Activated naive CD8-positive, alpha-beta T cell treated with anti-CD3 and anti-CD28 coated beads for 36 hours (primary cell): ENCODE measurements around the gene NTSR1. TPM values are rescaled to one million over a fixed set of nuclear protein-coding genes. Genes with fewer than 3 reads are reported as not detected.

Experiments
- DNase-seq: peaks from one replicate; pipeline ENCODE4 v3.0.0; 2021
- H3K27ac Mint-ChIP-seq: one replicate; pipeline ENCODE4 v1.8.0; 2022; ENCODE audit warnings: mild to moderate bottlenecking, moderate library complexity, mixed read lengths
- H3K27me3 Mint-ChIP-seq: one replicate; pipeline ENCODE4 v1.8.0; 2022; ENCODE audit warnings: mild to moderate bottlenecking, mixed read lengths
- H3K36me3 Mint-ChIP-seq: one replicate; pipeline ENCODE4 v1.8.0; 2021; ENCODE audit warnings: mild to moderate bottlenecking, mixed read lengths
- H3K4me1 Mint-ChIP-seq: one replicate; pipeline ENCODE4 v1.8.0; 2021; ENCODE audit warnings: mixed read lengths
- H3K4me3 Mint-ChIP-seq: one replicate; pipeline ENCODE4 v1.8.0; 2022; ENCODE audit warnings: mild to moderate bottlenecking, moderate library complexity, mixed read lengths
- H3K9me3 Mint-ChIP-seq: one replicate; pipeline ENCODE4 v1.8.0; 2022; ENCODE audit warnings: mixed read lengths
- total RNA-seq, 2 experiments: library from RNA; stranded (reverse); gene quantifications; one replicate each; pipeline ENCODE4 v1.2.3, GENCODE V29; 2021

The NTSR1 gene
- total RNA-seq, 2 experiments from 2014 or later = not detected

DNA sequence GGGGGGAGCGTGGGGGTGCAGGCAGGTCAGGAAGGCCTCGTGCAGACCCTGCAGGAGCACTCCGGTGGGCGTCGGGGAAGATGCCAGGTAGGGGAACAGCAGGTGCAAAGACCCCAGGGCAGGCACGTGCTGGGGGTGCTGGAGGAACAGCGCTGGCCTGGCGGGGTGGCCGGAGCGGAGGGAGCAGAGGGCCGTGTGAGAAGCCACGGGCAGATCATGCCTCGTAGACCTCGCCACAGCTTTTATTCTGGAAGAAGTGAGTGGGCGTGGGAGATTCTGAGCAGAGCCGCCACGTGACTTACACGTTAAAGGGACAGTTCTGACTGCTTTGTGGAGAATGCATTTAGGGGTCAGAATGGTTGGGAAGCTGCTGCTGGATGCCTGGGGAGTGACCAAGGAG is 9.3 kb downstream of the NTSR1 start:
- DNase-seq = no peak
- peaks cover 6% of the 10 kb centered on the region for H3K36me3 Mint-ChIP-seq
- peaks cover 21% of the 10 kb centered on the region for H3K4me1 Mint-ChIP-seq
- H3K27ac Mint-ChIP-seq = no peak overlapping the region
- peaks cover 19% of the 10 kb centered on the region for H3K9me3 Mint-ChIP-seq
- H3K4me3 Mint-ChIP-seq = no peak overlapping the region
- peaks cover 4% of the 10 kb centered on the region for H3K27me3 Mint-ChIP-seq

- H3K9me3 Mint-ChIP-seq = peaks cover 19% of the 10 kb centered on the region
- no peak overlapping the region for H3K27ac Mint-ChIP-seq
- H3K27me3 Mint-ChIP-seq = peaks cover 4% of the 10 kb centered on the region
- DNase-seq = no peak
- H3K4me1 Mint-ChIP-seq = peaks cover 21% of the 10 kb centered on the region
- no peak overlapping the region for H3K4me3 Mint-ChIP-seq
- H3K36me3 Mint-ChIP-seq = peaks cover 6% of the 10 kb centered on the region
Measured at GRCh38 chr20:62718546-62718945, 9.9 kb downstream of the NTSR1 start.

DNA sequence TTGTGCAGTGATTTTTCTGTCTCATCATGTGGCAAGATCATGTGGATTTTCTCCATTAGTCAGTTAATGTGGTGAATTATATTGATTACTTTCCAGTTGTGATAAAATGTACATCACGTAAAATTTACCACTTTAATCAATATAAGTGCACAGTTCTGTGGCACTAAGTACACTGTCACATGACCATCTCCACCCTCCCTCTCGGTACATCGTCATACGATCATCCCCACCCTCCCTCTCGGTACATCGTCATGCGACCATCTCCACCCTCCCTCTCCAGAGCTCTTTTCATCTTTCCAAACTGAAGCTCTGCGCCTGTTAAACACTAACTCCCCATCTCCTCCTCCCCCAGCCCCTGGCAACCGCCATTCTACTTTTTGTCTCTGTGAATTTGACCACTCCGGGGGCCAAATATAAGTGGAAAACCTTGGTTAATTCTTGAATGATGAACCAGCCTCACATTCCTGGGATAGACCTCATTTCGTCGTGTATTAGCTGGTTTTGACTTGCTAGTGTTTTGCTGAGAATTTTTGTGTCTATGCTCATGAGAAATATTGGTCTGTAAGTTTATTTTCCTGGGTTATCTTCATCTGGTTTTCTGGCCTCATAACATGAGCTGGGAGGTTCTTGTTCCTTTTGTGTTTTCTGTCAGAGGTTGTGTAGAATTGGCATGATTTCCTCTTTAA is 10.8 kb downstream of the NTSR1 start:
- peaks cover 21% of the 10 kb centered on the region for H3K4me1 Mint-ChIP-seq
- peaks cover 19% of the 10 kb centered on the region for H3K9me3 Mint-ChIP-seq
- no peak for DNase-seq
- peaks cover 4% of the 10 kb centered on the region for H3K27me3 Mint-ChIP-seq
- no peak overlapping the region for H3K4me3 Mint-ChIP-seq
- peaks cover 6% of the 10 kb centered on the region for H3K36me3 Mint-ChIP-seq
- no peak overlapping the region for H3K27ac Mint-ChIP-seq

DNA sequence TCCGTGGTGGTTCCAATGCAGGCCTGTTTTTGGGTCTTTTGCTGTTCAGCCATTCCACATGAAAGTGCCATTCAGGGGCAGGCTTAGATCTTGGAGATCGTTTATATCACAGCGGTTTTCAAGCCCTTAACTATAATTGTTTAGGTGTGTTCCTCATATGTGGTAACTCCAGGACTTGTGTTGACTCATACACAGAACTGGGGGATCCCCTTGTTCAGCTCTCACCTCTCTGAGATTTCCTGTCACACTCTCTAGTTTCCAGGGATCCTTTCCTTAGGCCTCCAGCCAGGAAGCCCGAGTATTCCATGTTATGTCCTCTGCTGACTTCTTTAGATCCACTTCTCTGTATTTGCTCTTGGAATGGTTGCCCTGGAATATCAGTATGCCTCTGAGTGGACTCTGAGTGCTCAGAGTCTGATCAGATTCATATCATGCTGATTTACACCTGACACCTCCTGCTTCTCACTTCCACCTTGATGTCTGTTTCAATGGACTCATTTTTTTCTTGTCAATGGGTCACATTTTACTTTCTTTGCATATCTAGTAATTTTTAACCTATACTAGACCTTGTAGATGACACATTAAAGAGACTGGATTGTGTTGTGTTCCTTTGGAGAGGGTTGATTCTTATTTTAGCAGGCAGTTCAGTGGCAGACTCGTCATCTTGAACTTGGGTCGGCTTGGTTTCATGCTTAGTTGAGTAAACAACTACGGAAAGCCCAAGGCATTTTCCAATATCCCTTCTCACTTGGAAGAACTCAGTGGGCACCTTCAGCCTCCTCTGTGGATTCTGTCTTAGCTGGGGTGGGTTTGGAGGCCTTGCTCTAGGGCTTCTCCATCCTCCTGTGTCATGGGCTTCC is 13.1 kb downstream of the NTSR1 start:
- peaks cover 19% of the 10 kb centered on the region for H3K9me3 Mint-ChIP-seq
- DNase-seq = no peak
- H3K4me3 Mint-ChIP-seq = no peak overlapping the region
- no peak overlapping the region for H3K27ac Mint-ChIP-seq
- peaks cover 4% of the 10 kb centered on the region for H3K27me3 Mint-ChIP-seq
- peaks cover 6% of the 10 kb centered on the region for H3K36me3 Mint-ChIP-seq
- H3K4me1 Mint-ChIP-seq = peaks cover 11% of the 10 kb centered on the region

- Mint-ChIP-seq H3K27me3 (peaks cover 4% of the 10 kb centered on the region), H3K4me3 (no peak overlapping the region), H3K9me3 (peaks cover 19% of the 10 kb centered on the region), H3K36me3 (peaks cover 6% of the 10 kb centered on the region), H3K27ac (no peak overlapping the region), H3K4me1 (peaks cover 11% of the 10 kb centered on the region)
- DNase-seq = no peak
Measured at GRCh38 chr20:62722627-62723026, 14.0 kb downstream of the NTSR1 start.

- DNase-seq = no peak
- peaks cover 4% of the 10 kb centered on the region for H3K27me3 Mint-ChIP-seq
- H3K4me1 Mint-ChIP-seq = peaks cover 12% of the 10 kb centered on the region
- no peak overlapping the region for H3K27ac Mint-ChIP-seq
- peaks cover 19% of the 10 kb centered on the region for H3K9me3 Mint-ChIP-seq
- no peak overlapping the region for H3K4me3 Mint-ChIP-seq
- H3K36me3 Mint-ChIP-seq = peaks cover 6% of the 10 kb centered on the region
Measured at GRCh38 chr20:62723351-62723750, 14.7 kb downstream of the NTSR1 start.

GRCh38 chr20:62723768-62724450 is 15.3 kb downstream of the NTSR1 start:
- Mint-ChIP-seq H3K27me3 (peaks cover 4% of the 10 kb centered on the region), H3K4me3 (no peak overlapping the region), H3K36me3 (peaks cover 6% of the 10 kb centered on the region), H3K9me3 (peaks cover 19% of the 10 kb centered on the region), H3K27ac (no peak overlapping the region), H3K4me1 (peaks cover 16% of the 10 kb centered on the region)
- DNase-seq = no peak

DNA sequence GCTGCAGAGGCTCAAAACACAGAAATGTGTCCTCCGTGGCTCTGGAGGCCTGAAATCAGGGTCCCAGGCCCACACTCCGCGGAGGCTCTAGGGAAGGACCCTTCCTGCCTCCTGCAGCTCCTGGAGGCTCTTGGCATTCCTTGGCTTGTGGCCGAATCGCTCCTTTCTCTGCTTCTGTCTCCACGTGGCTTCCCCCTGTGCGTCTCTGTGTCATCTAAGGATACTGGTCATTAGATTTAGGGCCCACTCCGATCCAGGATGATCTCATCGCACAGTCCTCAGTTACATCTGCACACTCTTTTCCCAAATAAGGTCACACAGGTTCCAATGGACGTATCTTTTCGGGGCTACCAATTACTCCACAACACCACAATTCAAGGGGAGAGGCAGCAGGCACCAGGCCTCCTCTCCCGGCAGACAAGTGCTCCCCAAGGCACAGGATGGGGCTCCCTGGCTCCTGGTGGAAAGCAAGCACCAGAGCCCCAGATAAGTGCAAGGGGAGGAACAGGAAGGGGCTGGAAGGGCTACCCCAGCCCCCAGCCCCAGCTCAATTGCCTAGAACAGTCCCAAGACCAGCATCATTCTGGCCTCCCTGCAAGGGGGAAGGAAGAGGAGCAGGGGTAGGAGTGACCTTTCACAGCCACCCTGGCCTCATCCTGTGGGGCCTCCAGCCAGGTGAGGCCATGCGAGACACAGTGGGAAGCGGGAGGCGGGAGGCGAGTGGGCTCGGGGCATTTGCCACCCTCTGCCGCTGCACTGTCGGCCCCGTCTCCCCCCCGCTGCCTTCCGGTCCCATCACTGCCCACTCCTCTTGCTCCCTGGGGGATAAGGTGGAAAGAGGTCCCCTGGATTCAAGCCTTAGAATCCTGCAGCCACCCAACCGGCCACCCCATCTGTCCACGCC is 16.3 kb downstream of the NTSR1 start:
- peaks cover 16% of the 10 kb centered on the region for H3K4me1 Mint-ChIP-seq
- H3K36me3 Mint-ChIP-seq = peaks cover 6% of the 10 kb centered on the region
- peaks cover 4% of the 10 kb centered on the region for H3K27me3 Mint-ChIP-seq
- no peak overlapping the region for H3K27ac Mint-ChIP-seq
- no peak overlapping the region for H3K4me3 Mint-ChIP-seq
- H3K9me3 Mint-ChIP-seq = peaks cover 15% of the 10 kb centered on the region
- no peak for DNase-seq

DNA sequence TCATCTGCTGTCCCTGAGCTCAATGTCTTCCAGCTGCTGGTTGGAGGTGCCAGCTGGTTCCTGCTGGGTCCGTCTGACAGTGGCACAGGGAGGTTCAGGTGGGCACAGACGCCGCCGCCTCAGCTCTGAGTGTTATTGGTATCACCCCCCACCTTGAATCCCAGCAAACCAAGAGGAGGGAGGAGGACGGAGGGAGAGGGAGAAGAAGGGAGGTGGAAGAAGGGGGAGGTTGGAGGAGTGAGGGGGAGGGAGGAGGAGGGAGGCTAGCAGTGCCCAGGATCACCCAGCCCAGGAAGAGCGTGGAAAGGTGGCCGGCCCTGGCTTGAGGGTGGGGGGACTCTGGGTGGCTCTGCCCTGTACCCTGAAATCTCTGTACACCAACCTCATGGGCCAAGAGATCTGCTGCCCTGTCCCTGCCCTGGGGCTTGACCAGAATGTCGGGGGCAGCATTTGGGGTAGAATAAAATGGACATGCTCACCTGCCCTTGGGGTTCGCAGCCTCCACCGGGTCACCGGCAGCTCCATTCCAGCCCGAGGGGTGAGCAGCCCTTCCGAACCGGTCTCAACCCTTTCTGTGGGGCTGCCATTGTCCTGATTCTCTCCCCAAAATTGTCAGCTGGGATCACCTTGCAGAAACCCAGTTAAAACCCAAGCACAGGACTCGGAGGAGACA is 17.1 kb downstream of the NTSR1 start:
- H3K9me3 Mint-ChIP-seq = peaks cover 10% of the 10 kb centered on the region
- H3K36me3 Mint-ChIP-seq = peaks cover 4% of the 10 kb centered on the region
- H3K27me3 Mint-ChIP-seq = peaks cover 4% of the 10 kb centered on the region

GRCh38 chr20:62726276-62726675 is 17.6 kb downstream of the NTSR1 start:
- Mint-ChIP-seq H3K27ac (no peak overlapping the region), H3K36me3 (peaks cover 4% of the 10 kb centered on the region), H3K4me1 (peaks cover 16% of the 10 kb centered on the region)

More for the DNA sequence above, 17.1 kb downstream of the NTSR1 start:
- H3K4me3 Mint-ChIP-seq = no peak overlapping the region
- no peak for DNase-seq
- no peak overlapping the region for H3K27ac Mint-ChIP-seq
- H3K4me1 Mint-ChIP-seq = peaks cover 16% of the 10 kb centered on the region

GRCh38 chr20:62726716-62727583 is 18.3 kb downstream of the NTSR1 start:
- H3K4me3 Mint-ChIP-seq = no peak overlapping the region

More at GRCh38 chr20:62726276-62726675, 17.6 kb downstream of the NTSR1 start:
- H3K27me3 Mint-ChIP-seq = peaks cover 4% of the 10 kb centered on the region
- no peak for DNase-seq
- peaks cover 10% of the 10 kb centered on the region for H3K9me3 Mint-ChIP-seq
- no peak overlapping the region for H3K4me3 Mint-ChIP-seq

DNA sequence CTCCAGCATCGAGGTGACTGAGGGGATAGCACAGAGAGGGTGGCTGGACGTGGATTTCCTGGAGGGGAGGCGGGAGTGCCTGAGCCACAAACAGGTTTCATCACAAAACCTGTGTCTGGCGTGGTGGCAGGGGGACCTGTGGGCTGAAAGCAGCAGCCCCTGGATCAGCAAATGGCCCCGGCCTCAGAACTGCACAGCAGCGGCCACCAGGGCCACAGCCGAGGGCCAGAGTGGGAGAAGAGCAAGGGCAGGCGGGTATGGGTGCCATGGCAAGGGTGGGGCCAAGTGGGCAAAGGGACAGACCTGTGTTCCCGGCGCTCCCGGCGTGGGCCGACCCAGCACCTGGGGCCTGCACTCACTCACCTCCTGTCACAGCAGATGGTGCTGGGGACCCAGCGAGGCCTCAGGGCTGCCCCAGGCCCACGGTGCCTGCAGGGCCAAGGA is 19.0 kb downstream of the NTSR1 start:
- Mint-ChIP-seq H3K4me1 (peaks cover 7% of the 10 kb centered on the region), H3K36me3 (no peaks in the 10 kb centered on the region), H3K9me3 (no peaks in the 10 kb centered on the region), H3K27me3 (peaks cover under 1% of the 10 kb centered on the region), H3K27ac (no peak overlapping the region), H3K4me3 (no peak overlapping the region)
- DNase-seq = no peak

More at GRCh38 chr20:62726716-62727583, 18.3 kb downstream of the NTSR1 start:
- Mint-ChIP-seq H3K36me3 (peaks cover 4% of the 10 kb centered on the region), H3K27ac (no peak overlapping the region), H3K4me1 (peaks cover 9% of the 10 kb centered on the region), H3K27me3 (peaks cover 4% of the 10 kb centered on the region), H3K9me3 (peaks cover 3% of the 10 kb centered on the region)
- DNase-seq = no peak
